GM19372 (cell line): Measurements from ENCODE around the gene WNT3.
"Not testable (repeated sequence)": the region's sequence is repeated elsewhere in the genome, so short reads cannot be mapped to it uniquely, and the experiment has no call there.

Experiments used
- ATAC-seq: cut with Tn5 transposase; IDR thresholded peaks from one replicate; pipeline ENCODE4 v1.9.1; 2021; ENCODE audit warnings: mild to moderate bottlenecking, low read depth, moderate library complexity; ENCODE audit not compliant: unreplicated experiment

The WNT3 gene

GRCh38 chr17:46815474-46816353, 2.8 kb downstream of the WNT3 start:
- no peak for ATAC-seq

DNA sequence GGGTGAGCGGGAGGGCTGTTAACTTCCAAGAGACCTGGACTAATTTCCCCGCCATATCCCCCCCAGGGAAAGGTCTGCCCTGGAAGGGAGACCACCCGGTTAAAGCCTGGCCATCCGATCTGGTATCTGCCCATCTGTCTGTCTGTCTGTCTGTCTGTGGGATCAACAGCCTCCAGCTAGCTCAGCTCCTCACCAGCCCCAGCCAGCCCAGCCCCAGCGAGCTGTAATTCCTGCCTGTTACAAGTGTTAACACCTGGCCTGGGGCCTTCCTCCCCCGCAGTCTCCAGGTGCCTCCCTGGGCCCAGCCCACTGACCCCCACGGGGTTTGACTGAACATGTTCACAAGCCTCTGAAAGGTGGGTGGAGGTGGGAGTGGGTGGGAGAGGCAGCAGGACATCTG, 4.0 kb downstream of the WNT3 start:
- ATAC-seq, result no peak

- no peak for ATAC-seq
These were observed 4.6 kb downstream of the WNT3 start for GRCh38 chr17:46813920-46814319.

DNA sequence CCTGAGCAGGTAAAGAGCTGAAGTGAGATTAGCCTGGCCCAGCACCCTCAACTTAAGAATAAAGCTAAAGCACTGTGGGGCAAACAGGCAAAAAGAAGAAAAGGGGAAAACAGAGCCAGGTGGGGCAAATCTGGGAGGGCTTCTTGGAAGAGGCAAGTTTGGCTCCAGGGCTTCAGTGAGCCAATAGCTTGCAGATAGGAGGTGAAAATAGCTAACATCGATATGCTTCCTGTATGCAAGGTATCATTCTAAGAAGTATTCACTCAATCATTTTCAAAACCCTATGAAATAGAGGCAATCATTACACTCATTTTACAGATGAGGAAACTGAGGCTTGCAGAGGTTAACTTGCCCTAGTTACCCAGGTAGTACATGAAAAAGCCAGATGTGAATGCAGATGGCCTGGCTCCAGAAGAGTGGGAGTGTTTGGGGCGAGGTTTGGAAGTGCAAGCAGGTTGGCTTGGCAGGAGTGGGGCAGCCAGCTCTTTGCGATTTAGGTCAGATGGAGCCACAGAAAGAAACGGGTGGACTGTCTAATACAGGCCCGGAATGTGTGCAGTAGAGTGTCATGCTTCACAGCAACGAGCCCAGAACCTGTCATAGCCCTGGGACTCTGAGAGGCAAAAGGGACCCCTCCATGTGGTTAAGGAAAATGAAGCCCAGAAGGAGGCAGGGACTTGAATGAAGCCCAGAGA, 5.7 kb downstream of the WNT3 start:
- no peak for ATAC-seq

DNA sequence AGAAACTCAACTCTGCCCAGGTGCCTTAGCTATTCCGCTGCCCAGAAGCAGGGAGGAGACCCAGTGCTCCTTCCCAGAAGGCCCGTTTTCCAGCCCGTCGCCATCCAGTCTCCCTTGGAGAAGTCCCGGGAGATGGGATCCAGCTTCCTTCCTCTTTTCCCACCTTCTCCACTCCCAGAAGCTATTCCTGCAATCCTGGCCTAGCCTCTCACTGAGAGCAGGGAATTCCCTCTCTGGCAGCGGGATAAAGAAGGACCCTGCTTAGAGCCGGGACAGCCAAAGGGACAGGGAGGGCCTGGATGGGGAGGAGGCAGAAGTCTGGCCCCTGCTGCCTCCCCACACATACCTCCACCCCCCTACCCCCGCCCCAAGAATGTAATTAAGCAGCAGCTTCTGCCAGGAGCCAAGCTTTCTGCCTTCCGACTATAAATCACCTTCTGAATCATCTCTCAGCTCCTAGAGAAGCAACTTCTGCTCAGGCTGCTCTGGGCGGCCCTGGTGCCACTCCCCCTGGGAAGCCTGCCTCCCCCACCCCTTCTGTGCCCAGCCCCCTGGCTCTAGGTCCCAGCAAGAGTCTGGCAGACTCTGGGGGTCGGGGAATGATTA, 6.4 kb downstream of the WNT3 start:
- ATAC-seq, result no peak

- no peak for ATAC-seq
These were observed 7.7 kb downstream of the WNT3 start for GRCh38 chr17:46810837-46811236.

GRCh38 chr17:46809110-46809571, 9.4 kb downstream of the WNT3 start:
- ATAC-seq, result no peak

GRCh38 chr17:46805771-46806170, 12.7 kb downstream of the WNT3 start:
- no peak for ATAC-seq

- ATAC-seq, result no peak
These were observed 14.9 kb downstream of the WNT3 start for GRCh38 chr17:46803544-46803943.

DNA sequence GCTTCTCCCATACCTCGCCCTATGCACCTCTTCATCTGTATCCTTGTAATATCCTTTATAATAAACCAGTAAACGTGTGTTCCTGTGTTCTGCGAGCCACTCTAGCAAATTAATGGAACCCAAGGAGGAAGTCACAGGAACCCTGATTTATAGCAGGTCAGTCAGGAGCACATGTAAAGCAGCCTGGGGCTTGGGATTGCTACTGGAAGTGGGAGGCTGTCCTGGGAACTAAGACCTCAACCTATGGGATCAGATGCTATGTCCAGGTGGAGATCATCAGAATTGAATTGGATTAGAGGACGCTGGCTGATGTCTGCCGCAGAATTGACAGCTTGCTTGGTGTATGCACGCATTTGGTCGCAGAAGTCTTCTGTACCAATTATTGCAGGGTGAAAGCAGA, 15.7 kb downstream of the WNT3 start:
- no peak for ATAC-seq

- no peak for ATAC-seq
These were observed 17.9 kb downstream of the WNT3 start for GRCh38 chr17:46800573-46800972.

GRCh38 chr17:46796956-46797530, 21.4 kb downstream of the WNT3 start:
- ATAC-seq, result no peak

DNA sequence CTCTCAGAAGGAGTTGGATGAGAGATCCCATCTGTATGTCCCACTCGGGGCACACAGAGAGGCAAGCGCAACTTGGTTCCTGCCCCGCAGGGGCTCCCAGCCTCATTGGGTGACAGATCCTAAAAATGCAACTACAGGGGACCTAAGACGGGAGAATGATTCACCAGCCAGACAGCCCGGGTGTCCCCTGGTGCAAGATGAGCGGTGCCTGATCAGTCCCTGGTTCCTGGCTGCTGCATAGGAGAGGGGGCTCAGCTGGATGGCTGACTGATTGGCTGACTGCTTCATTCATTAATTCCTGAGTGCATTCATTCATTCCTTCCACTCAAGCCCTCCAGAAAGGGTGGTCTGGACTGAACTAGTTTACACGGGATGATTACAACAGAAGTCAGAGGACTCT, 22.0 kb downstream of the WNT3 start:
- ATAC-seq, result no peak

GRCh38 chr17:46796084-46796483, 22.4 kb downstream of the WNT3 start:
- ATAC-seq, result no peak

DNA sequence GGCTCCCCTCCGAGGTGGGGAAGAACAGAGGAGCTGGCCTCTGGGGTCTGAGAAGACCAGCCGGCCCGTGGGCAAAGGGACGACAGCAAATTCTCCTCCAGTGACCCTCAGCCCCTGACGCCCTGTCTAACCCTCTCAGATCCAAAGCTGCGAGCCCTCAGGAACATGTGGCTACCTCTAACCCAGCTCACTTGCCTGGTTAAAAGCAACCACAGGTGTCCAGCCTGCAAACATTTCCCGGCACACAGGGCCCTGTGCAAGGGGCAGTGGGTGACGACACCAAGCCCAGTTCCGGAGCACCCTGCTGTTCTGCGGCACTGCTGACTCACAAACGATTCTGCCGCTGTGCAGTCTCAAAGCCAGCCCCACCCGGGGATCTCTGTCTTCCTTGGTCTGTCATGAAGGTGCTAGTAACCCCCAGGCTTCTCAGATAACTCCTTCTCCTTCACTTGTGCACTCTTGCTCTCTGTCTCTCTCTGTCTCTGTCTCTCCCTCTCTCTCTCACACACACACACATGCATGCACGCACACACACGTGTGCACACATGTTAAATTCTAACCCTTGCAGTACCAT, 23.0 kb downstream of the WNT3 start:
- no peak for ATAC-seq

GRCh38 chr17:46794318-46794717, 24.2 kb downstream of the WNT3 start:
- no peak for ATAC-seq

GRCh38 chr17:46793541-46793940, 25.0 kb downstream of the WNT3 start:
- ATAC-seq, result no peak

- ATAC-seq, result not testable (repeated sequence)
These were observed 25.5 kb downstream of the WNT3 start for GRCh38 chr17:46793023-46793422.

DNA sequence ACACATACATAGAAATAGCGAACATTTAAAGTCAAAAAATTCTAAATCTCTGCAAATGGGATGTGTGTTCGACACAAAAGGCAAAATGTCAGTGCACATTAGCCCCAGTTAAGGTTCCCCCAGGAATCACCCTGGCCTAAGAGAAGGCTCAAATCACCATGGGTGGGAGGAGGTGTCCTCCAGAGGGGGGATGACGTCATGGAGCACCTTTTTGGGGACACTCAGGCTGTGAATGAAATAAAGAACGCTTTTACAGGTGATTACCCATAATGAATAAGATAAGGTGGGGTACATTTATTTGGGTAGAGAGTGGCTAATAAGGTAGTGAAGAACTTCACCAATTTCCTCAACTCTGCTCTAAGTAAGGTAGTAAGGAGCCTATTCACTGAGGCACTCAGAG, 26.4 kb downstream of the WNT3 start:
- ATAC-seq, result no peak

GRCh38 chr17:46791531-46791930, 27.0 kb downstream of the WNT3 start:
- ATAC-seq, result no peak

GRCh38 chr17:46790216-46790615, 28.3 kb downstream of the WNT3 start:
- ATAC-seq, result no peak
